IPS-18c (cell line): ENCODE results near the gene SLC25A38.
"Not testable (repeated sequence)": the region's sequence is repeated elsewhere in the genome, so short reads cannot be mapped to it uniquely, and the experiment has no call there.

Source experiments
- H3K4me3 ChIP-seq: 2 replicates; pipeline ENCODE4 v1.7.0; 2013; ENCODE audit warnings: low read depth, mild to moderate bottlenecking, low read length, moderate library complexity; ENCODE audit not compliant: insufficient read depth
- H3K9me3 ChIP-seq: one replicate; pipeline ENCODE4 v1.6.1; 2013; ENCODE audit warnings: mild to moderate bottlenecking, low read length, moderate library complexity; ENCODE audit not compliant: control insufficient read depth, insufficient read depth

SLC25A38 gene

GRCh38 chr3:39415983-39416382, 32.8 kb downstream of the SLC25A38 start:
- H3K4me3 ChIP-seq: no peak overlapping the region
- no peaks in the 10 kb centered on the region for H3K9me3 ChIP-seq

- H3K4me3 ChIP-seq: not testable (repeated sequence)
These were observed 33.8 kb downstream of the SLC25A38 start for GRCh38 chr3:39416998-39417397.

GRCh38 chr3:39418556-39419225, 35.5 kb downstream of the SLC25A38 start:
- not testable (repeated sequence) for H3K9me3 ChIP-seq, H3K4me3 ChIP-seq

More at GRCh38 chr3:39416998-39417397, 33.8 kb downstream of the SLC25A38 start:
- not testable (repeated sequence) for H3K9me3 ChIP-seq

GRCh38 chr3:39419742-39420315, 36.7 kb downstream of the SLC25A38 start:
- H3K9me3 ChIP-seq: no peaks in the 10 kb centered on the region
- H3K4me3 ChIP-seq: no peak overlapping the region

- Histone ChIP-seq H3K9me3 (no peaks in the 10 kb centered on the region), H3K4me3 (no peak overlapping the region)
These were observed 37.4 kb downstream of the SLC25A38 start for GRCh38 chr3:39420543-39420942.

GRCh38 chr3:39423436-39423970, 40.3 kb downstream of the SLC25A38 start:
- H3K9me3 ChIP-seq: no peaks in the 10 kb centered on the region
- H3K4me3 ChIP-seq: no peak overlapping the region

GRCh38 chr3:39426312-39426711, 43.1 kb downstream of the SLC25A38 start:
- Histone ChIP-seq H3K4me3 (no peak overlapping the region), H3K9me3 (no peaks in the 10 kb centered on the region)

GRCh38 chr3:39427506-39427905, 44.3 kb downstream of the SLC25A38 start:
- Histone ChIP-seq H3K9me3 (no peaks in the 10 kb centered on the region), H3K4me3 (no peak overlapping the region)

GRCh38 chr3:39428745-39429201, 45.6 kb downstream of the SLC25A38 start:
- H3K9me3 ChIP-seq: no peaks in the 10 kb centered on the region
- H3K4me3 ChIP-seq: no peak overlapping the region

- no peak overlapping the region for H3K4me3 ChIP-seq
- no peaks in the 10 kb centered on the region for H3K9me3 ChIP-seq
These were observed 46.3 kb downstream of the SLC25A38 start for GRCh38 chr3:39429466-39429865.

- no peak overlapping the region for H3K4me3 ChIP-seq
These were observed 49.2 kb downstream of the SLC25A38 start for GRCh38 chr3:39432342-39432741.

GRCh38 chr3:39433642-39434041, 50.5 kb downstream of the SLC25A38 start:
- Histone ChIP-seq H3K4me3 (no peak overlapping the region), H3K9me3 (no peaks in the 10 kb centered on the region)

More at GRCh38 chr3:39432342-39432741, 49.2 kb downstream of the SLC25A38 start:
- H3K9me3 ChIP-seq: no peaks in the 10 kb centered on the region

- H3K9me3 ChIP-seq: no peaks in the 10 kb centered on the region
These were observed 51.4 kb downstream of the SLC25A38 start for GRCh38 chr3:39434574-39434973.

GRCh38 chr3:39435006-39435748, 52.0 kb downstream of the SLC25A38 start:
- no peaks in the 10 kb centered on the region for H3K9me3 ChIP-seq
- H3K4me3 ChIP-seq: no peak overlapping the region

More at GRCh38 chr3:39434574-39434973, 51.4 kb downstream of the SLC25A38 start:
- no peak overlapping the region for H3K4me3 ChIP-seq

GRCh38 chr3:39438880-39439279, 55.7 kb downstream of the SLC25A38 start:
- H3K9me3 ChIP-seq: no peaks in the 10 kb centered on the region
- no peak overlapping the region for H3K4me3 ChIP-seq

GRCh38 chr3:39440316-39440715, 57.1 kb downstream of the SLC25A38 start:
- H3K4me3 ChIP-seq: no peak overlapping the region

GRCh38 chr3:39443530-39443929, 60.4 kb downstream of the SLC25A38 start:
- no peaks in the 10 kb centered on the region for H3K9me3 ChIP-seq
- no peak overlapping the region for H3K4me3 ChIP-seq

More at GRCh38 chr3:39440316-39440715, 57.1 kb downstream of the SLC25A38 start:
- no peaks in the 10 kb centered on the region for H3K9me3 ChIP-seq

GRCh38 chr3:39445927-39446326, 62.8 kb downstream of the SLC25A38 start:
- H3K9me3 ChIP-seq: no peaks in the 10 kb centered on the region
- no peak overlapping the region for H3K4me3 ChIP-seq
